HG03103 (cell line): Measurements from ENCODE around the gene TMPRSS12.
"Not testable (repeated sequence)": the region's sequence is repeated elsewhere in the genome, so short reads cannot be mapped to it uniquely, and the experiment has no call there.

Experiments used
- ATAC-seq: cut with Tn5 transposase; IDR thresholded peaks from one replicate; pipeline ENCODE4 v1.9.1; 2021; ENCODE audit warnings: low read depth; ENCODE audit not compliant: unreplicated experiment

Gene TMPRSS12, protein sequence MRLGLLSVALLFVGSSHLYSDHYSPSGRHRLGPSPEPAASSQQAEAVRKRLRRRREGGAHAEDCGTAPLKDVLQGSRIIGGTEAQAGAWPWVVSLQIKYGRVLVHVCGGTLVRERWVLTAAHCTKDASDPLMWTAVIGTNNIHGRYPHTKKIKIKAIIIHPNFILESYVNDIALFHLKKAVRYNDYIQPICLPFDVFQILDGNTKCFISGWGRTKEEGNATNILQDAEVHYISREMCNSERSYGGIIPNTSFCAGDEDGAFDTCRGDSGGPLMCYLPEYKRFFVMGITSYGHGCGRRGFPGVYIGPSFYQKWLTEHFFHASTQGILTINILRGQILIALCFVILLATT

DNA sequence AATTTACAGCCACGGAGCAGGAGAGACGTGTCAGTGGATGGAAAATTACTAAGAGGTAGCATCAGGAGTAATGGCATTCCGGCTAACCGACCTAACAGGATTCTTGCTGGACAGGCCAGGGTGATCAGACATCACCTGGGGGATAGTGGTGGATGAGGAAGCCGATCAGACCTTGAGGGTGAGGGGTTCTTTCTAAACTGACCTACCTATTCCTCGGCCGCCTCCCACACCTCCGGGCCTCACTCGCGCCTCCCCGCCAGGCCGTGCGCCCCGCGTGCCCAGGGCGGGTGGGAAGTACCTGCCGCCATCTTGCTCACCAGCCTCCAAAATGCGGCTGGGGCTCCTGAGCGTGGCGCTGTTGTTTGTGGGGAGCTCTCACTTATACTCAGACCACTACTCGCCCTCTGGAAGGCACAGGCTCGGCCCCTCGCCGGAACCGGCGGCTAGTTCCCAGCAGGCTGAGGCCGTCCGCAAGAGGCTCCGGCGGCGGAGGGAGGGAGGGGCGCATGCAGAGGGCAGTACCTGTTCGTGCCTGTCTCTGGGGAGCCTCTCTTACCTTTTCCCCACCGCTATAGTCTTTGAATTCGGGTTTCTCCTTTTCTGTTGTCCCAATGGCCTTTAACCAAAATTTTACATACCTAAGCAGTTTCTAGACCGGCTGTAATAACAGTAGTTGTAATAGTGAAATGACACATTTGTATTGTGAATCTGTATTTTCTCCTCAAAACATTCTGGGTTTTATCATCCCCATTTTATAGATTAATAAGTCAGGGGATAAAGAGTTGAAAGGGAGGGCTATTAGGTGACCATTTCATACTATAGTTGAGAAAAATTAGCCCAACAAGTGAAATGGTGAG is at the start of gene TMPRSS12:
Gene TMPRSS12 (plus strand): TSS at position 290 of the 857 bp plus-strand sequence. CDS start 39 bp downstream, at position 329.
- no peak for ATAC-seq

DNA sequence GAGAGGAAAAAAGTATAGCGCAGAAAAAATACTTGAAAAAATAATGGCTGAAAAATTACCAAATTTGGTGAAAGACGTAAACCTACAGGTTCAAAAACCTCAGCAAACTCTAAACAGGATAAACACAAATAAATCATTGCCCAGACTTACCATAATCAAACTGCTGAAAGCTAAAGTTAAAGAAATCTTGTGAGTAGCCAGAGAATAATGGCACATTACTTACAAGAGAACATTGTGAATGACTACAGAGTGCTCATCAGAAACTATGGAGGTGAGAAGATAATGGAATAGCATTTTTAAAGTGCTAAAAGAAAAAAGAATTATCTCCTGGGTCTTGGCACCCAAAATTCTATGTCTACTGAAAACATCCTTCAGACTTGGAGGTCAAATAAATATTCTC is 42.8 kb upstream of the TMPRSS12 start:
- no peak for ATAC-seq

DNA sequence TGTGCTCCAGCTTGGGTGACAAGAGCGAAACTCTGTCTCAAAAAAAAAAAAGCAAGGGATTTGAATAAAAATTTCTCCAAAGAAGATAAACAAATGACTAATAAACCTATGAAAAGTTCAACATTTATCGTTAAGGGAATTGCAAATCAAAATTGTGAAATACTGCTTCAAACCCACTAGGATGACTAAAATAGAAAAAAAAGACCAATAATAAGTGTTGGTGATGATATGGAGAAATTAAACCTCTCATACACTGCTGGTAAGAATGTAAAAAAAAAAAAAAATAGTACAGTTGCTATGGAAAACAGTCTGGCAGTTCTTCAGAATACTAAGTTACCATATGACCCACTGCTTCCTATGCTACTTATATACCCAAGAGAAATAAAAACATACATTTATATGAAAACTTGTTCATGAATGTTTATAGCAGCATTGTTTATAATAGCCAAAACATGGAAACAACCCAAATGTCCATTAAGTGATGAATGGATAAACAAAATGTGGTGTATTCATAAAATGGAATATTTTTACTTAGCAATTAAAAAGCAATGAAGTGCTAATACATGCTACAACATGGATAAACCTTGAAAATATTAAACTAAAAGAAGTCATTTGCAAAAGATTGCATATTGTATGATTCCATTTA is 39.4 kb upstream of the TMPRSS12 start:
- ATAC-seq: no peak

DNA sequence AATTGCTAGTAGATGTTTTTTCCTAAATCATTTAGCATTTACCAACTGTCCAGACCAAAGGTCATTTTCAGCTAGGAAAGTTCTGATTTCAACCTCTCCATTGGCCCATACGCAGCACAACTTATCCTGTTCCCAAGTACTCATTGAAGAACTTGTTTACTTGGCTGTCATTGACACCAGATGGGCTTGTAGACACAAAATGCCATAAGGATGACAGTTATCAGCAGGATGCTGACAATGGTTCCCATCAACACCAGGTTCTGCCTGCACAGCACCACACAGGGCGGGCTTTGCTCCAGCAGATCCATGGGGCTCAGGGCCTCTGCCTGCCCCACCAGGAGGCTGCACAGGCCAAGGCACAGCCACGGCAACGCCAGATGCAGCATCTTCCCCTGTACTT is 36.5 kb upstream of the TMPRSS12 start:
- ATAC-seq: no peak

DNA sequence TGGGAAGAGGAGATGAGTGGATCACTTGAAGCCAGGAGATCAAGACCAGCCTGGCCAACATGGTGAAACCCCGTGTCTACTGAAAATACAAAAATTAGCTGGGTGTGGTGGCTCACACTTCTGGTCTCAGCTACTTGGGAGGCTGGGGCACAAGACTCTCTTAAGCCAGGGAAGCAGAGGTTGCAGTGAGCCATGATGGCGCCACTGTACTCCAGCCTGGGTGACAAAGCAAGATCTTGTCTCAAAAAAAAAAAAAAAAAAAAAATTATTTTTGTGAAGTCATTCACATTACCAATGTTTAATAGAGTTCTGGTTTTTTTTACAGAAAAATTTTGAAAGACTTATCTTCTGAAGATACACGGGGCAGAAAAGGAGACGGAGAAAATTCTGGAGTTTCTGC is 33.6 kb upstream of the TMPRSS12 start:
- not testable (repeated sequence) for ATAC-seq

DNA sequence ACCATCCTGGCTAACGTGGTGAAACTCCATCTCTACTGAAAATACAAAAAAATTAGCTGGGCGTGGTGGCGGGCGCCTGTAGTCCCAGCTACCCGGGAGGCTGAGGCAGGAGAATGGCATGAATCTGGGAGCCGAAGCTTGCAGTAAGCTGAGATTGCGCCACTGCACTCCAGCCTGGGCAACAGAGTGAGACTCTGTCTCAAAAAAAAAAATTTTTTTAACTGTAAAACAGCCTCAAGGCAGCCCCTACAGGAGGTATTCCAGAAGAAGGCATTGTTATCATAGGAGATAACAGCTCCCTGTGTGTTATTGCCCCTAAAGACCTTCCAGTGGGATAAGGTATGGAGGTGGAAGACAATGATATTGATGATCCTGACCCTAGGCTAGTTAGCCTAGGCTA is 27.8 kb upstream of the TMPRSS12 start:
- not testable (repeated sequence) for ATAC-seq

DNA sequence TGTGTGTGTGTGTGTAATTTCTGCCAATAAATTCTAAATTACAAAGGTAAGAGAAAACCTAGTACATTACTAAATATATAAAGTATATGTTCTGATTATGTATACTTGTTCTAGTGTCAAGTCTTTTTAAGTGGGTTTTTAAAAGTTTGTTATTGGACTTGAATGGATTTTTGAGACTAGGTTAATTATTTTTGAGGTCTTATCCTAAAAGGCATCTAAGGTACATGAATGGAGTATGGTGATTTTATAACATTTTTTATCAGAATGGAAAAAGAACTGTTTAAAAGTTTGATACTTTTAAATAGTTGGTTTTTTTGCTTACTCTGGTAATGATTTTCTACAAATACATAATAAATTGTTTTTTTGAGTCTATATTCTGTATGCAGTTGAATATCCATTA is 22.5 kb upstream of the TMPRSS12 start:
- no peak for ATAC-seq

DNA sequence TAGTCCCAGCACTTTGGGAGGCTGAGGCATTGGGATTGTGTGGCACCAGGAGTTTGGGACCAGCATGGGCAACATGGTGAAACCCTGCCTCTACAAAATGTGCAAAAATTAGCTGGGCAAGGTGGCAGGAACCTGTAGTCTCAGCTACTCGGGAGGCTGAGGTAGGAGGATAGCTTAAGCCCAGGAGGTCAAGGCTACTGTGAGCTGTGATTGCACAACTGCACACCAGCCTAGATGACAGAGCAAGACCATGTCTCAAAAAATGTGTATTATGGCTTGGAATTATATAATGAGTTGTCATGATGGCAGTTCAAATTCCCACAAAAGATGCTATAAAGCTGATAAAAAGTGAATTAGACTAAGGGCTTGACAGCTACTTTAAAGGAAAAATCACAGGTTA is 20.6 kb upstream of the TMPRSS12 start:
- ATAC-seq: no peak

DNA sequence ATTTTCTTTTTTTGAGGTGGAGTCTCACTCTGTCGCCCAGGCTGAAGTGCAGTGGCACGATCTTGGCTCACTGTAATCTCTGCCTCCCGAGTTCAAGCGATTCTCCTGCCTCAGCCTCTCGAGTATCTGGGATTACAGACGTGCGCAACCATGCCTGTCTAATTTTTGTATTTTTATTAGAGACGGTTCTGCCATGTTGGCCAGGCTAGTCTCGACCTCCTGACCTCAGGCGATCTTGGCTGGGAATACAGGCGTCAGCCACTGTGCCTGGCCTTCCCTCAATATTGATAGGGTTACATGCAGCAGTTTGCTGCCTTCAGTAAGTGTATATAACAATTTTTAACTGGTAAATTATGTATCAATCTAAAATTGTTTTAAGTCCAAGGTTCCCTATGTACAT is 19.0 kb upstream of the TMPRSS12 start:
- not testable (repeated sequence) for ATAC-seq

DNA sequence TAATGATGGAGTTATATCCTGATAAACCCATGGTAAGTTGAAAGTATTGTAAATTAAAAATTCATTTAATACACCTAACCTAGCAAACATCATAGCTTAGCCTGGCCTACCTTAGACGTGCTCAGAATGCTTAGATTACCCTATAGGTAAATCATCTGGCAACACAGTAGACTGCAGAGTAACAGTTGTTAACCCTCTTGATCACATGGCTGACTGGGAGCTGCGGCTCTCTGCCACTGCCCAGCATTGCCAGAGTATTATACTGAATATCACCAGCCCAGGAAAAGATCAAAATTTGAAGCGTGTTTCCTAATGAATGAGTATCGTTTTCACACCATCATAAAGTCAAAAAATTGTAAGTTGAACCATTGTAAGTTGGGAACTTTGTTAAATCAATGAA is 17.8 kb upstream of the TMPRSS12 start:
- no peak for ATAC-seq

DNA sequence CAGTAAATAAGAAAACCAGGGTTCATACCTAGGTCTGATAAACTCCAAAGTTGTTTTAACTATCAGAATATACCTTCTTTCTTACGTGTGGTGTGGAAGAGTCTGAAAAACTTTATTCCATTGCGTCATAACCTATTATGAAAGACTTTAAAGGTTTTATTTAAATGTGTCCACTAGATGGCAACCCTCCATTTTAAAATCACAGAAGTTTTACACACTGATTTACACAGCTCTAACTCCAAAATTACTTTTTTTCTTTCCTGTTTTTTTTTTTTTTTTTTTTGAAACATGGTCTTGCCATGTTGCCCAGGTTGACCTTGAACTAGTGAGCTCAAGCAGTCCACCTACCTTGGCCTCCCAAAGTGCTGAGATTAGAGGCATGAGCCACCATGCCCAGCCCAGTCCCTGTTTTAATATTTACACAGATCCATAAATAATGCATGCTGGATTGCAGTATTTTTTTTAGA is 17.3 kb upstream of the TMPRSS12 start:
- no peak for ATAC-seq

DNA sequence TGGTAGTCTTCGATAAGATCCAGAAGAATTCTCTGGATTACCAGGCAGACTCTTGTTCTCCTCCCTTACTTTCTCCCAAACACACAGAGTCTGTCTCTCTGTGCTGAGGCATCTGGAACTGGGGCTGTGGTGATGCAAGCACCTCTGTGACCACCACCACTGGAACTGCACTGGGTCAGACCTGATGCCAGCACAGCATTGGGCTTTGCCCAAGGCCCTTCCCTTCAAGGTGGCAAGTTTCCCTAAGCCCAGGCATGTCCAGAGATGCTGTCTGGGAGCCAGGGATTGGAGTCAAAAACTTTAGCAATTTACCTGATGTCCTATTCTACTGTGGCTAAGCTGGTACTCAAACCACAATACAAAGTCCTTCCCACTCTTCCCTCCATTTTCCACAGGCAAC is 14.6 kb upstream of the TMPRSS12 start:
- no peak for ATAC-seq

DNA sequence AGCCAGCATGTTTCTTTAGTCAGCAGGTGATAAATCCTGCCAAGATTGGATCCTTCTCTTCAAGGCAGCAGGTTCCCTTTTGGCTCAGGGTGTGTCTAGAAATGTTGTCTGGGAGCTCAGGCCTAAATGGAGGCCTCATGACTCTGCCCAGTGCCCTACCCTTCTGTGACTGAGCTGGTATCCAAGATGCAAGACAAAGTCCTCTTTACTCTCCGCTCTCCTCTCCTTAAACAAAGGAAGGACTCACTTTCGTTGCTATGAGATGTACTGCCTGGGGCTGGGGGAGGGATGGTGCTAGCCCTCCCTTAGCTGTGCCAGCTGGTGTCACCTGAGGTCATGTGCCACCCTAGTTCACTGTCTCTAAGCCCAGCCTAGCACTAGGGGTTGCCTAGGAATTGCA is 13.8 kb upstream of the TMPRSS12 start:
- ATAC-seq: no peak

DNA sequence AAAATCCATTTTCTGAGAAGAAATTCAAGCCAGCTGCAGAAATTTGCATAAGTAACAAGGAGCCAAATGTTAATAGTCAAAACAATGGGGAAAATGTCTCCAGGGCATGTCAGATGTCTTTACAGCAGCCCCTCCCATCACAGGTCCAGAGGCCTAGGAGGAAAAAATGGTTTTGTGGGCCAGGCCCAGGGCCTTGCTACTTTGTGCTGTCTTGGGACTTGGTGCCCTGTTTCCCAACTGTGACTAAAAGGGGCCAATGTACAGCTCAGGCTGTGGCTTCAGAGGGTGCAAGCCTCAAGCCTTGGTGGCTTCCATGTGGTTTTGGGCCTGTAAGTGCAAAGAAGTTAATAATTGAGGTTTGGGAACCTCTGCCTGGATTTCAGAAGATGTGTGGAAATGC is 8.9 kb upstream of the TMPRSS12 start:
- ATAC-seq: not testable (repeated sequence)

DNA sequence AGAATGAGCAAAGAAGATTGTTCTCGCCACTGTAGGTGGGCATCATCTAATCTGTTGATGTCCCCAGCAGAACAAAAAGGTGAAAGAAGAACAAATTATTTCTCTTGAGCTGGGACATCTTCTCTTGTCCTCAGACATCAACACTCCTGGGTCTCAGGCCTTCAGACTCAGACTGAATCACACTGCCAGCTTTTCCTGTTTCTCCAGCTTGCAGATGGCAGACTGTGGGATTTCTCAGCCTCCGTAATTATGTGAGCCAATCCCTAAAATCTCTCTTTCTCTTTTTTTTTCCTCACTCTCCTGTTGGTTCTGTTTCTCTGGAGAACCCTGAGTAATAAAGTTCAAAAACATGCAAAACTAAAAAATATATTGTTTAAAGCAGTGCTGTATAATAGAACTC is 3.7 kb upstream of the TMPRSS12 start:
- ATAC-seq: no peak

DNA sequence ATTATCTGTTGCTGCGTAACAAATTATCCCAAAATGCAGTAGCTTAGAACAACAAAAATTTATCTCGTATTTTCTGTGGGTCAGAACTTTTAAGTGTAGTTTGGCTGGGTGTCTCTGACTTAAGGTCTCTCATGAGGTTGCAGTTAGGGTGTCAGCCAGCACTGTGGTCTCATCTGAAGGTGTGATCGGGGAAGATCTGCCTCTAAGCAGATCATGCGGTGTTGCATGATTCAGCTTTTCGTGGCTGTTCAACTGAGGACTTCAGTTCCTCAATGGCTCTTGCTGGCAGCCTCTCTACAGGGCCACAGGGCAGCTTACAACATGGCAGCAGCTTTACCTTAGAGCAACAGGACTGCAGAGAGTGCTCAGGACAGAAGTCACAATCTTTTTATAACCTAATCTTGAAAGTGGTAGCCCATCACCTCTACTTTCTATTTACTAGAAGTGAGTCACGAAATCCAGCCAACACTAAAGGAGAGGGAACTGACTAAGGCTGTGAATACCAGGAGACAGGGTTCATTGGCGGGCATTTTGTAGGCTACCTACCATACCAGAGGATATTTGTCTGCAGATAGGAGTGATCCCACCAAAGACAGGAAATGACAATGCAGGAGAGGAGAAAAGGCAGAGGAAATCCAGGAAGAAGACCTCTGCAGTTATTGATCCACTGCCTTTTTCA is 1.8 kb upstream of the TMPRSS12 start:
- ATAC-seq: no peak

DNA sequence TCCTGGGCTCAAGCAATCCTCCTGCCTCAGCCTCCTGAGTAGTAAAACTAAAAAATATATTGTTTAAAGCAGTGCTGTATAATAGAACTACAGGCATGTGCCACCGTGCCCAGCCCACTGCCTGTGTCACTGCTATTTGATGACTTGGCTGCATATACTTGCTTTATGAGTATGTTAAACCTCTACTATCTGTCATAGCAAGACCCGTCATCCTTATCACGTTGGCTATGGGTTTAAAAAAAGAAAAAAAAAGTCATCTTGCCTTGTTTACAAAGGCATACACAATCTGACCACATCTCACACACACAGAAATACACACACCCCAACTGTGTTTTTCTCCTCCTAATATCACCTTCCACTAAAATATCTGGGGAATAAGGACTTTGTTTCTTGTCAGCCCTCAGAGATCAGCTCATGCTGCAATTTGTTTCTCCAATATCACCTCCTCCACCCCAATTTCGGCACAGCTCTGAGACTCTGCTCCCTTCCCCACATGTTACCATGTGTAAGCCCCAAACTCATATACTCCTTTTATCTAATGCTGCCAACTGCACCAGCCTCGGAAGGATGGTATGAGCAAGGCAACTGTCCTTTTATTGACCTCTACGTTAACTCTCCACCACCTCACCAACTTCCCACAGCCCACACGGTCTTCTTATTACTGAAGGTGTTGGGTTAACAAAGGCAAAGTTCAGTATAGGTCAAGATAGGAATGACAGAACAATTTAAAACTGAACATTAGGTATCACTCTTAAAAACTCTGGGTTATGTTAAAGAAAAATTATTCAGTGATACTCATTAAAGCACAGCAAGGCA is 802 bp upstream of the TMPRSS12 start:
- no peak for ATAC-seq

DNA sequence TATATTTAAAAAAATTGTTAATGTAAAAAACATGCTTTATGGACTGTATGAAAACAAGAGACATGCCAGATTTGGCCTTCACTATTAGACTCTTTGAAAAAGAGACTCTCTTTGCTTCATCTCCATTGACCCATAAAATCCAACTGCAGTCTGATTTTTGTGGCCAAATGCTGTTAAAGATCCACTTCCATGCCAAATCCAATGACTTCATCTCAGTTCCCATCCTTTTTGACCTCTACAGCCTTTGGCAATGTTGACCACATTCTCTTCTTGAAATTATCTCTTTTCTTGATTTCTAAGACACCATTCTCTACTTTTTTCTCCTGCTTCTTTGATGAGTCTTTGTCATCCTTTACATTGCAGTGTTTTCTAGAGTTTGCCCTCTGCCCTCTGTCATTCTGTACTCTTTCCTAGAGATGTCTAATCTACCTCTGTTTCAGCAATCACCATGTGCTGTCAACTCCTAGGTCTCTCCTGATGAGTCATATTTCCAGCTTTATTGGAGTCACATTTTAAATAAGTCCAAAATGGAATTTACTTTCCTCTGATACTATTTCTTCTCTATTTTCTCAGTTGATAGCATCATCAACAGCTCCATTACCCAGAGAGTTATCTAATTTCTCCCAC is 2.4 kb downstream of the TMPRSS12 start:
- ATAC-seq: no peak

DNA sequence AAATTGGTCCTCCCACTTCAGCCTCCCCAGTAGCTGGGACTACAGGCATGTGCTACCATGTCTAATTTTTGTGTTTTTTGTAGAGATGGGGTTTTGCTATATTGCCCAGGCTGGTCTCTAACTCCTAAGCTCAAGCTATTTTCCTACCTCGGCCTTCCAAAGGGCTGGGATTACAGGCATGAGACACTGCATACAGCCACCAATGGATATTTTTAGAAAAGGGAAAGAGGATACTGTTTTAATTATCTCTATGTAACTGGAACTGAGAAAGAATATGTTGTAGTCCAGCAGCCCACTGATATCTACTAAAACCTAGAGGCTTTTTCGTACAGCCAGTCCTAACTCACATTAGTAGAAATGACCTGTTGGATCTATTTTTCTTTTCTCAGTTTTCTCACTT is 6.2 kb downstream of the TMPRSS12 start:
- no peak for ATAC-seq
